Head of caudate nucleus (tissue), 42 donors: Measurements from ENCODE around the gene RNF166.

ENCODE experiments used
- DNase-seq, 42 donors: peaks; one replicate each; pipeline versions ENCODE4 v3.0.0 to v3.0.0-alpha.2; 2020 to 2021; ENCODE audit warnings: mixed read lengths in 7 of 42
- intact Hi-C: fragments of 100-400 bp; cut with DNase I; formaldehyde crosslinking; loops from one replicate; pipeline ENCODE4 v1.15.0; 2022

RNF166 gene

GRCh38 chr16:88727871-88728270 is 21.7 kb upstream of the RNF166 start:
- intact Hi-C loops, result no loop called here
- DNase-seq, result no peak

DNA sequence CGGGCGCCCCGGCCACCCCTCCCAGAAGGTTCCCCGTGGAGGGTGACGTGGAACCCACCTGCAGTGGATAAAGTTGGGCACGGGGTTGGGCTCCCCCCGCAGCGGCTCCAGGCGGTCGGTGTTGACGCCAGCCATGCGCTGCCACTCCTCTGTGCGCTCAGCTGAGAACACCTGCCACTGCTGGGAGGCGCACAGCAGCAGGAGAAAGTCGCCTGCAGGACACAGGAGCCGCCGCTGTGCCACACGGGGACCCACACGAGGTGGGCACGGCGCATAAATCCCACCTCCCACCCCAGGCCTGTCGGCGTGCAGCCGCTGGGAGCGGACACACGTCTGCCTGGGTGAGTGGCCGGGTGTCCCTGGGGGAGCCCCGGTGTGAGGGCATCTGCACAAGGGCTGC is 20.8 kb upstream of the RNF166 start:
- intact Hi-C loops, result no loop called here
- DNase-seq, result no peak

DNA sequence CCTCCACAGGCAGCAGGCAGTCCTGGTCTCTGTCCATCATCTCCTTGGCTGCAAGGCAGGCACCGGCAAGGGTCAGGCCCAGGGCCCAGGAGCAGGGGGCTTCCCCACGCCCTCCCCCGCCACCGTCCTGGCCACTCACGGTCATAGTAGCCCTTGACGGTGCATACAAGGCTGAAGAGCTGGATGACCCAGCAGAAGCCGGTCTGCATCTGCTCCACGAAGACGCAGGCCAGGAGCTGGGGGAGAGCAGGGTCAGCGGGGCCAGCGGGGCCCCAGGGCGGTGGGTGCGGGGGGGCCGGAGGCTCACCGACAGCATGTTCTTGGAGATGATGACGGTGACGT is 20.2 kb upstream of the RNF166 start:
- no peak for DNase-seq
- intact Hi-C loops, result no loop called here

GRCh38 chr16:88725609-88726407 is 19.6 kb upstream of the RNF166 start:
- intact Hi-C loops, result no loop called here
- no peak for DNase-seq

GRCh38 chr16:88724855-88725555 is 18.8 kb upstream of the RNF166 start:
- intact Hi-C loops, result no loop called here
- no peak for DNase-seq

DNA sequence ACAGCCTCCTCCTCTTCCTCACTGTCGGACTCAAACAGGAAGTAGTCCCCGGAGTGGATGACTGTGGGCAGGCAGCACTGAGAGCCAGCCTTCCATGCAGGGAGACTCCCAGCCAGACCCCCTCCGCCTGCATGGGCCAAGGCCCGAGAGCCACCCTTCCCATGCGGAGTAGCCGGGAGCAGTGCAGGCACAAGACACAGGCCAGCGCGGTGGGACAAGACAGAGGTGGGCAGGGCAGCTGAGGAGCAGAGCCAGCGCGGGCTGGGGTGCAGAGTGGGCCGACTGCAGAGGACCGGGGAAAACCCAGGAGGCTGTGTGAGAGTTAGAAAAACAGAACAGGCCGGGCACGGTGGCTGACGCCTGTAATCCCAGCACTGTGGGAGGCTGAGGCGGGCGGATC is 17.7 kb upstream of the RNF166 start:
- intact Hi-C loops, result no loop called here
- DNase-seq, result no peak

DNA sequence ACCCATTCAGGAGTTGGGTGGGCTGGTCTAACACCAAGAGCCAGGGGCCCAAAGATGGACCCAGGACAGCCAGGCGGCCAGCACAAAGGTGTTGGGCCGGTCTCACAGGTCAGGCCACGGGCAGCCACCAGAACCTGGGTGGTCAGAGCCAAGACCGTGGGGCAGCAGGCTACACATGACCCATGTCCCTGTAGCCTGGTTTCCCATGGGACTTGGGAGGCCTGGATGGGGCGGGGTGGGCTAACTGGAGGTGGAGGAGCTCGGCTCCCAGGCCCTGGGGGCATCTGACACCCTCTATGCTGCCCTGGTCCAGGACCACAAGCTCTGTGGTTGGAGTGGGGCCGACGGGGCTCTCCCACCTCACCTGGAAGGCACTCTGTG is 17.3 kb upstream of the RNF166 start:
- intact Hi-C loops, result no loop called here

GRCh38 chr16:88722784-88723506 is 16.7 kb upstream of the RNF166 start:
- DNase-seq, result no peak
- intact Hi-C loops, result no loop called here

More for the DNA sequence above, 17.3 kb upstream of the RNF166 start:
- no peak for DNase-seq

DNA sequence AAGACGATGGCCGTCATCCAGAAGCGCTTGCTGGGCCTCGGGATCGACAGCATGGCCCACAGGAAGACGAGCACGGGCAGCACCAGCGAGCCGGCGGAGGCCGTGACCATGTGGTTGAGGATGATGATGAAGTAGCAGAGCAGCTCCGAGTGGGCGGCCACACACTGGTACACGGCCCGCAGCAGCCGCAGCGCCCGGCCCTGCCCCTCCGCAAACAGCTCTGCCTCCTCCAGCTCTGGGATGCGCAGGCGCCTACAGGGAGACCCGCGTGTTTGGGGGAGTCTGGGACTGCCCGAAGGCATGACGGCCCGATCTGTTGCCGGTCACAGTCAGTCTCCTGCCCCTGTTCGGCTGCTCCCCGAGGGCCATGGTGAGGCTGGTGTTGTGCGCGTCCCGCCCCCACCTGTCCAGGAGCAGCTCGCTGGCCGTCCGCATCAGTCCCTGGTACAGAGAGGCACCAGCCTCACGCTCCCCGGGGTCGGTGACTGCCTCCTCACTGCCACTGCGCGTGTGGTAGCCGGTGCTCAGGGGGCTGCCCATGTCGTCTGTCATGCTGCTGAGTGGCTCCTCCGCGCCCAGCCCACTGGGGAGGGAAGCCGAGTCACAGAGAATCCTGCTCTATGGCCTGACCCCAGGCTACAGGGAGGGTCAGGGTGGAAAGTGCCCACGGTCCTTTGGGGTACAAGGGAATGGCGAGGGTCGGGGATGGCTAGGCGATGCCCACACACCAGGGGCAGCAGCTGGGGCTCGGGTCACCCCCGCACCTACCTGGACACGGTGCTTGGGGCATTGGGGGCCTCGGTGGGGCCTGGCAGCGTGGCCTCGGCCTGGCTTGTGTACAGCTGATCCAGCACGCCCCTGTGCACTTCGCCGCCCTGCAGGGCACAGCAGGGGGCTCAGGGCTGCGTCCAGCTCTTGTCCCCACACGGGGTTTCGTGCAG is 15.9 kb upstream of the RNF166 start:
- intact Hi-C loops, result no loop called here
- no peak for DNase-seq

DNA sequence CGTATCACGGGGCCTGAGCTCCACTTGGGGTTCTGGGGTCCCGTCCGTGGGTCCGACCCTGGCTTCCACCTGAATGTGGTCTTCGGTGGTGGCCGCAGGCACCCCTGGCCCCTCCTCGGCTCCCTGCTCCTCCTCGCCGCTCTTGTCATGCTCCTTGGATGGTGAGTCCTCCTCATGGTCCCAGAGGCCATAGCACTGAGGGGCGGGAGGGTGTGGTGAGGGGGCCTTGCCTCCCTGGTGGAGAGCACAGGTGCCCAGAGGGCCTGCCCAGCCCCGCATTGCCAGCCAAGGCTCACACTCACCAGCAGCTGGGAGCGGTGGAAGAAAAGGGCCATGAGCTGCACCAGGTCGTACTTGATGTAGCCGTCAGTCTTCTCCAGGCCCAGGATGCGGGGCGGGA is 15.0 kb upstream of the RNF166 start:
- intact Hi-C loops, result no loop called here
- no peak for DNase-seq

DNA sequence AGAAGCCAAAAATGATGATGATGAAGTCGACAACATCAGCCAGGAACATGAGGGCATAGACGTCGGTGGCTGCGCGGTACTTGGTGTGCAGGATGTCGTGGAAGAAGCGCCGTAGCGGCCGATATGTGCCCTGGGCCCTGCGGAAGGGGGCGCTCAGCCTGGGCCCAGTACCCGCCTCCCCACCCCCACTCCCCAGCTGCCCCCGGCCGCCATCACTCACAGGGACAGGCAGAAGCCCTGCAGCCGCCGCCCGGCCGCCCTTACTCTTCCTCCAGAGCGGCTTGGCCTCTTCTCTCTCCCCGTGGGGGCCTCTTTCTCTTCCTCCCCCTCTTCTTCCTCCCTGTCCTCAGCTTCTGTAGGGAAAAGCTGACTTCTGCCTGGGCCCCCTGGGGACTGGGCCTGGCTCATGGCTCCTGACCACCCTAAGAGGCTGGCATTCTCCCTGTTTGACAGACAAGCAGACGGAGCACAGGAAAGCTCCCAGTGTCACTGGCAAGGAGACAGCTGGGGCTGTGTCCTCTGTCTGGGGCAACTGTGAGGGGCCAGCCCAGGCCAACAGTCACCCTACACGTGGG is 14.3 kb upstream of the RNF166 start:
- intact Hi-C loops, result no loop called here
- DNase-seq, result no peak

- intact Hi-C loops, result no loop called here
- no peak for DNase-seq
Measured at GRCh38 chr16:88719933-88720296, 13.7 kb upstream of the RNF166 start.

DNA sequence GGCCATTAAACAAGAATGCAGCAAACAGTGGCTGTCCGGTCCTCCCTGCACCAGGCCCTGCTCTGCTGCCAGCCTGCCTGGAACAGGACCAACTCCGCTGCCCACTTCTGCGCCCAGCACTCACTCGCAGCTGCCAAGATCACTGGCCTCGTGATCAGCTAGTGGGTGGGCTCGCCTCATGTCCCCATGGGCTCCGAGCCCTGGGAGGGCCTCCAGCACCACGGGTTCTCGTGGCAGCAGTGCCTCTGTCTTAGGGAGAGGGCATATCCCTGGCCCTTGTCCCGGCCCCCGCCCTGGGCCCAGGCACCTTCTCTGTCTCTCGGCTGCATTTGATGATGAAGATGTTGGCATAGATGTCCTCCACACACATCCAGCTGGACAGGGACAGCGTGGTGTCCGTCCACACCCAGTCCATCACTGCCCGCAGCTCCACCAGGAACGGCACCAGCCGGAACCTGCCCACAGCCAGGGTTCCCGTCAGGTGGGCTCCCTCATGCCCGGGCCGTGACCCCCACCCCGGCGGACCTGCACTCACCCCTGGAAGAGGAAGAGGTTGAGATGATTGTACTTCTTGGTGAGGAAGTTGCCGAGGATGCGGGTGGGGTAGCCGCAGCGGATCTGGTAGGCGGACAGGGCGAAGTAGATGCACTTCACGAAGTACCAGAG is 13.2 kb upstream of the RNF166 start:
- DNase-seq, result peak; percentile 70 to 94 (median 85)
- intact Hi-C loops, result no loop called here

DNA sequence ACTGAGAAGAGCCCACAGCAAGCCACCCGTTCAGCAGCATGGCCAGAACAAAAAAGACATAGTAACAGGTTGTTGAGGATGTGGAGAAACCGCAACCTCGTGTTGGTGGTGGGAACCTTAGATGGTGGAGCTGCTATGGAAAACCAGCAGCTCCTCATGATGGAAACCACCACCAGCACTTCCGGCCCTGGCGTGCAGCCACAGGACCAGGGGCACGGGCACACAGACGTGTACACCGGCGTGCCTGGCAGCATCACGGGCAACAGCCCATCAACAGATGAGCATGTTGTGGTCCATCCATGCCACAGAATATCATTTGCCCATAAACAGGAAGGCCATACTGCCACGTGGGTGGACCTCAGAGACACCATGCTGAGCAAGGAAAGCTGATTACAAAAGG is 12.0 kb upstream of the RNF166 start:
- intact Hi-C loops, result no loop called here
- DNase-seq, result no peak

GRCh38 chr16:88716601-88717001 is 10.4 kb upstream of the RNF166 start:
- intact Hi-C loops, result no loop called here
- no peak for DNase-seq

DNA sequence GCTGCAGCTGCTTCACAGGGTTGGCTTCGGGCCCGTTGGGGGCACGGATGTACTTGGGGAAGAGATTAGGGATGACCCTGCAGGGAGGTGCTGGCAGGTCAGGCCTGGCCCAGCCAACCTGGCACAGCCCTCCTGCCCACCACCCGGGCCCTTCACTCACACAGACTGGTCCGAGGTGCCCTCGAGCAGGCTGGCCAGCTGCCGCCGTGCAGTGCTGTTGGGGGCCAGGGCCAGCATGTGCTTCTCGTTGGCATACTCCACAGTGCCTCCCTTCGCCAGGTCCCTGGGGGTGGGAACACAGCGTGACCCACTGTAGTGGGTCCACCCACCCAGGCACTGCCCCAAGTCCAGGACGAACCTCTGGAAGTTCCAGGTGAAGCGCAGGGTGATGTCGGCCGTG is 10.0 kb upstream of the RNF166 start:
- no peak for DNase-seq
- intact Hi-C loops, result no loop called here

- no peak for DNase-seq
- intact Hi-C loops, result no loop called here
Measured at GRCh38 chr16:88715312-88716190, 9.3 kb upstream of the RNF166 start.
